ENCODE measurements around the gene GGTA1. TPM values are rescaled to one million over a fixed set of nuclear protein-coding genes. Genes with fewer than 3 reads are reported as not detected.

The GGTA1 gene
- total RNA-seq, 2 experiments from 2014 or later = not detected

DNA sequence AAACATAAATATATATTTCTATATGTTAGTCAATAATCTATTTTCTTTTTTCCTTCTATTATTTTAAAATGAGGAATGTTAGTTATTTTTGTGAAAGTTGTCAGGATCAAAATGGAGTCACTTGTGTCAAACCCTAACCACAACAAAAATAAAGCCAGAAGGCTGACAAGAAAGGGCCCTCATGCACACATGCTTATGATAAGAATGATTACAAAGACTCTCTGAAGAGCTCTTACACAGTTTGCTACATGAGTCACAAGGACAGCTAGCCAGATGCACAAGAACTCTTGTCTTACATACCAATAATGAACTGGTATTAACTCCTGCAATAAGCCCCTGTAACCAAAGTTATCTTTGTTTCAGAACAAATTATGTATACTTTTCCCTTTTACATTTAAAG lies 64.7 kb downstream of the GGTA1 start:
- CTCF ChIA-PET = no interaction called here

GRCh38 chr9:121427899-121428298 lies 71.7 kb downstream of the GGTA1 start:
- ChIA-PET POLR2A (no interaction called here), CTCF (no interaction called here)

More for the DNA sequence above, 64.7 kb downstream of the GGTA1 start:
- POLR2A ChIA-PET = no interaction called here

DNA sequence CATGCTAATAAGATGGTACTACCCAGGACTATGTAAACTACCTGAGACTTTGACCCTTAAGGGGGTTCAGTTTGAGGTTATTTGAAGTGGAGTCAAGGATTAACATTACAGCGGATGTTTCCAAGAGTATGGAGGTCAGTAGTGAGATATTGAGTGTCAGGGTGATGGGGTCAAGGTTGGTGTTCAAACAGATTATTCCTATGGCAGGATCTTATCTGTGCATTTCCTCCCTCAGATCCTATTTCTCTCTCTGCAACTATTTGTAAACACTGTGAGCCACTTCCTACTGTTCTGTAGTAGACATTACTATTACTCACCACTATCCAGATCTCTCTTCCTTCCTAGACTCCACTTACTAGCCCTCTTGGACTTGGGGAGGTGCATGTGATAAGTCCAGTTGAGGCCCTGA lies 75.6 kb downstream of the GGTA1 start:
- ChIA-PET CTCF (no interaction called here), POLR2A (no interaction called here)

DNA sequence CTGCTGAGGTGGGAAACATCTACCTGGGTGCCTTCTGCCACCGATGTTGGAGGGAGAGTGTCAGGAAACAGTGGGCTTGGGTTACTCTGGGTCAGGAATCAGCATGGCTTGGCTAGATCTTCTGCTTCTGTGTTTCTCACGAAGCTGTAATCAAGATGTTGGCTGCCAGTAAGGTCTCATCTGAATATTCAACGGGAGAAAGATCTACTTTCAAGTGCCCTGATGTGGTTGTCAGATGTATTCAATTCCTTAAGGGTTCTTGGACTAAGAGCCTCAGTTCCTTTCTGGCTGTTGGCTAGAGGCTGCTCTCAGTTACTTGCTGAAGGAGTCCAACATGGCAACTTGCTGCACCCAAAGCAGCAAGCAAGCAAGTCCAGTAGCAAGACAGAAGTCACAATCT lies 87.7 kb downstream of the GGTA1 start:
- ChIA-PET CTCF (no interaction called here), POLR2A (no interaction called here)

- ChIA-PET CTCF (interaction anchor here (1.5 kb wide), 1 partner anchor 86 kb away, joined by 5 read pairs; no protein-coding TSS in a partner anchor), POLR2A (no interaction called here)
Observed at GRCh38 chr9:121405899-121406298, 93.7 kb downstream of the GGTA1 start.

Other genes with a start within 250 kb of the GGTA1 start
- 1 to 10 TPM; 1.6 to 1.8 TPM for gene GSN, start 231.7 kb downstream of the GGTA1 start, total RNA-seq
- gene STOM, start 129.6 kb downstream of the GGTA1 start, total RNA-seq = 10 to 100 TPM; 76.3 to 80.6 TPM
- under 1 TPM; 0.08 to 0.38 TPM for gene DAB2IP, start 151.8 kb upstream of the GGTA1 start, total RNA-seq

Data from activated CD8-positive, alpha-beta memory T cell treated with anti-CD3 and anti-CD28 coated beads for 36 hours (primary cell).